GM18526 (cell line): ENCODE data around the gene USP8.

Source experiments
- POLR2A ChIP-seq: IDR thresholded peaks from 3 replicates; pipeline ENCODE4 v1.6.1; 2011; ENCODE audit not compliant: insufficient read length; ENCODE audit errors: extremely low read depth

Gene USP8

GRCh38 chr15:50513001-50513400, 88.8 kb downstream of the USP8 start:
- TF ChIP-seq POLR2A, result no peak

- TF ChIP-seq POLR2A, result no peak
Observed at GRCh38 chr15:50519740-50520425, 95.7 kb downstream of the USP8 start.

GRCh38 chr15:50523851-50524251, 99.6 kb downstream of the USP8 start:
- no peak for TF ChIP-seq POLR2A

- no peak for TF ChIP-seq POLR2A
Observed at GRCh38 chr15:50531163-50531562, 107.0 kb downstream of the USP8 start.

- TF ChIP-seq POLR2A, result no peak
Observed at GRCh38 chr15:50531766-50532165, 107.6 kb downstream of the USP8 start.

- TF ChIP-seq POLR2A, result no peak
Observed at GRCh38 chr15:50542887-50543210, 118.6 kb downstream of the USP8 start.

- TF ChIP-seq POLR2A, result no peak
Observed at GRCh38 chr15:50543556-50543955, 119.4 kb downstream of the USP8 start.

- TF ChIP-seq POLR2A, result no peak
Observed at GRCh38 chr15:50544368-50544767, 120.2 kb downstream of the USP8 start.

GRCh38 chr15:50546566-50546965, 122.4 kb downstream of the USP8 start, which contains the start of gene USP50:
TSS of gene USP50 (minus strand) at chr15:50546666. CDS start at chr15:50546525, 141 bp downstream.
- no peak for TF ChIP-seq POLR2A

- no peak for TF ChIP-seq POLR2A
Observed at GRCh38 chr15:50549326-50549725, 125.1 kb downstream of the USP8 start.

- TF ChIP-seq POLR2A, result no peak
Observed at GRCh38 chr15:50552238-50552637, 128.0 kb downstream of the USP8 start.

GRCh38 chr15:50556642-50557371, 132.6 kb downstream of the USP8 start:
- no peak for TF ChIP-seq POLR2A

GRCh38 chr15:50558012-50558411, 133.8 kb downstream of the USP8 start:
- TF ChIP-seq POLR2A, result no peak

GRCh38 chr15:50562735-50563640, 138.8 kb downstream of the USP8 start:
- TF ChIP-seq POLR2A, result no peak

GRCh38 chr15:50563756-50564155, 139.6 kb downstream of the USP8 start:
- TF ChIP-seq POLR2A, result no peak
